OCI-LY7 (cell line): ENCODE data around the gene APCDD1. TPM values are rescaled to one million over a fixed set of nuclear protein-coding genes. Genes with fewer than 3 reads are reported as not detected.

ENCODE experiments used
- BruUV-seq: library from RNA; stranded (reverse); fragments of 400-500 nt; replicated peaks from 2 replicates; lab custom pipeline; 2021; lab: Mats Ljungman, UMichigan
- CTCF ChIA-PET: fragments of 300-600 bp; sonication (Branson Sonifier 250); formaldehyde crosslinking; loops from one replicate; lab custom pipeline; 2022; ENCODE audit warnings: antibody characterized with exemption; ENCODE audit not compliant: unreplicated experiment; lab: Charles Lee
- POLR2A ChIA-PET: fragments of 300-600 bp; sonication (Branson Sonifier 250); formaldehyde crosslinking; loops from one replicate; lab custom pipeline; 2022; ENCODE audit warnings: antibody characterized with exemption; lab: Charles Lee
- DNase-seq: peaks from one replicate; pipeline ENCODE4 v3.0.0-alpha.2; 2015; ENCODE audit warnings: low spot score
- H2AFZ ChIP-seq: fragments of 200-600 bp; sonication (generic), shearing (Covaris generic); 2 replicates; pipeline ENCODE4 v1.6.1; 2014; ENCODE audit warnings: mild to moderate bottlenecking, antibody characterized with exemption, low read length, moderate library complexity
- H3K27ac ChIP-seq: fragments of 200-600 bp; sonication (generic); 2 replicates; pipeline ENCODE4 v1.5.1; 2014; ENCODE audit warnings: mixed run types, low read depth, mild to moderate bottlenecking, moderate library complexity, low read length, inconsistent platforms; ENCODE audit not compliant: poor library complexity, severe bottlenecking
- H3K36me3 ChIP-seq: fragments of 200-600 bp; sonication (generic); 2 replicates; pipeline ENCODE4 v1.6.1; 2014; ENCODE audit warnings: mild to moderate bottlenecking, antibody characterized with exemption, low read length, moderate library complexity, mixed read lengths; ENCODE audit not compliant: insufficient read depth
- H3K4me1 ChIP-seq: fragments of 200-600 bp; sonication (generic); 2 replicates; pipeline ENCODE4 v1.5.1; 2014; ENCODE audit warnings: mild to moderate bottlenecking, low read length; ENCODE audit not compliant: insufficient read depth, poor library complexity, severe bottlenecking
- H3K4me2 ChIP-seq: fragments of 200-600 bp; sonication (generic); 2 replicates; pipeline ENCODE4 v1.6.1; 2014; ENCODE audit warnings: mild to moderate bottlenecking, low read length
- H3K4me3 ChIP-seq: fragments of 200-600 bp; sonication (generic); 2 replicates; pipeline ENCODE4 v1.5.1; 2014; ENCODE audit warnings: mild to moderate bottlenecking, low read depth, low read length; ENCODE audit not compliant: poor library complexity, severe bottlenecking
- H3K79me2 ChIP-seq: fragments of 200-600 bp; sonication (generic); 2 replicates; pipeline ENCODE4 v1.6.1; 2016; ENCODE audit warnings: low read depth, mild to moderate bottlenecking, low read length, moderate library complexity, mixed read lengths; ENCODE audit not compliant: insufficient read depth
- H3K9me2 ChIP-seq: fragments of 200-600 bp; sonication (generic); 2 replicates; pipeline ENCODE4 v1.6.1; 2016; ENCODE audit warnings: mild to moderate bottlenecking, low read length, mixed read lengths; ENCODE audit not compliant: insufficient read depth
- H3K9me3 ChIP-seq: fragments of 200-600 bp; sonication (generic); 2 replicates; pipeline ENCODE4 v1.6.1; 2014; ENCODE audit warnings: mild to moderate bottlenecking, mixed run types, low read length, mixed read lengths
- H4K20me1 ChIP-seq: fragments of 200-600 bp; sonication (generic); 2 replicates; pipeline ENCODE4 v1.6.1; 2014; ENCODE audit warnings: mild to moderate bottlenecking, antibody characterized with exemption, low read length, moderate library complexity, mixed read lengths; ENCODE audit not compliant: insufficient read depth
- EZH2phosphoT487 ChIP-seq: fragments of 200-600 bp; sonication (generic); IDR thresholded peaks from 2 replicates; pipeline ENCODE4 v1.6.1; 2018; ENCODE audit warnings: low read depth, borderline replicate concordance, mild to moderate bottlenecking, mixed run types, antibody characterized with exemption, low read length, moderate library complexity, mixed read lengths
- intact Hi-C: fragments of 100-400 bp; cut with micrococcal nuclease; formaldehyde crosslinking; loops from one replicate; pipeline ENCODE4 v1.10.0; 2022; ENCODE audit not compliant: unreplicated experiment
- total RNA-seq, 2 experiments: library from RNA; depleted of rRNA in 1 of 2; stranded (reverse); fragments of >200 nt in 1 of 2; shearing (Covaris generic) in 1 of 2; gene quantifications; 2 replicates each; pipeline ENCODE4 v1.2.3, GENCODE V29; 2014 to 2022
- TF ChIP-seq, protein P1 (sequence below): fragments of 200-600 bp; sonication (generic); conservative IDR thresholded peaks from 2 replicates; pipeline ENCODE4 v1.5.1; 2014; ENCODE audit warnings: mild to moderate bottlenecking, antibody characterized with exemption, low read length, moderate library complexity, mixed read lengths

Gene APCDD1
- total RNA-seq, 2 experiments from 2014 or later: not detected

DNA sequence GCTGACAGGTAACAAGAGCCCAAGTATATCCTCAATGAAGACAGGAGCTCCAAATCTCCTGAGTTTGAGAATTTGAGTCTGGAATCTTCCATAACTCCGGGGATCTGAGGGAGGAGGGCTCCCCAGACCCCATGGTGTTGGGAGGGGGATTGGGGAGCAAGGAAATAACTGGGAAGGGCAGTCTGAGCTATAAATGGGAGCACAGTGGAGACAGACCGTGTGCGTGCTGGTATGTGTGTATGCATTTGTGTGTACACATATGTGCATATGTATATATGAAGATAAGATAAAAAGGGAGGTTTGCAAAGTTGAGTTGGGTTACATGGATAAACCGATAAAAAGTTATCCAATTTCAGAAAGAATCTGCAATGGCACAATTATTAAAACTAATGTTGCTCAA lies 2.3 kb downstream of the APCDD1 start:
- TF ChIP-seq, protein P1, sequence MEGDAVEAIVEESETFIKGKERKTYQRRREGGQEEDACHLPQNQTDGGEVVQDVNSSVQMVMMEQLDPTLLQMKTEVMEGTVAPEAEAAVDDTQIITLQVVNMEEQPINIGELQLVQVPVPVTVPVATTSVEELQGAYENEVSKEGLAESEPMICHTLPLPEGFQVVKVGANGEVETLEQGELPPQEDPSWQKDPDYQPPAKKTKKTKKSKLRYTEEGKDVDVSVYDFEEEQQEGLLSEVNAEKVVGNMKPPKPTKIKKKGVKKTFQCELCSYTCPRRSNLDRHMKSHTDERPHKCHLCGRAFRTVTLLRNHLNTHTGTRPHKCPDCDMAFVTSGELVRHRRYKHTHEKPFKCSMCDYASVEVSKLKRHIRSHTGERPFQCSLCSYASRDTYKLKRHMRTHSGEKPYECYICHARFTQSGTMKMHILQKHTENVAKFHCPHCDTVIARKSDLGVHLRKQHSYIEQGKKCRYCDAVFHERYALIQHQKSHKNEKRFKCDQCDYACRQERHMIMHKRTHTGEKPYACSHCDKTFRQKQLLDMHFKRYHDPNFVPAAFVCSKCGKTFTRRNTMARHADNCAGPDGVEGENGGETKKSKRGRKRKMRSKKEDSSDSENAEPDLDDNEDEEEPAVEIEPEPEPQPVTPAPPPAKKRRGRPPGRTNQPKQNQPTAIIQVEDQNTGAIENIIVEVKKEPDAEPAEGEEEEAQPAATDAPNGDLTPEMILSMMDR: no peak
- TF ChIP-seq EZH2phosphoT487: no peak
- DNase-seq: no peak
- Histone ChIP-seq H3K79me2 (no peaks in the 10 kb centered on the region), H3K9me3 (no peaks in the 10 kb centered on the region), H4K20me1 (no peaks in the 10 kb centered on the region), H3K4me3 (no peak overlapping the region), H3K36me3 (no peaks in the 10 kb centered on the region), H3K9me2 (no peaks in the 10 kb centered on the region), H3K4me2 (no peak overlapping the region), H3K27ac (no peak overlapping the region), H3K4me1 (no peaks in the 10 kb centered on the region), H2AFZ (no peak overlapping the region)
- POLR2A ChIA-PET: no interaction called here
- intact Hi-C loops: no loop called here
- CTCF ChIA-PET: no interaction called here
- BruUV-seq: no TSS peak

GRCh38 chr18:10457128-10457527 lies 2.7 kb downstream of the APCDD1 start:
- TF ChIP-seq, protein P1: no peak
- TF ChIP-seq EZH2phosphoT487: no peak
- intact Hi-C loops: no loop called here
- H3K9me3 ChIP-seq: no peaks in the 10 kb centered on the region
- DNase-seq: no peak
- ChIA-PET POLR2A (no interaction called here), CTCF (no interaction called here)
- H4K20me1 ChIP-seq: no peaks in the 10 kb centered on the region
- no peak overlapping the region for H2AFZ ChIP-seq
- H3K79me2 ChIP-seq: no peaks in the 10 kb centered on the region
- H3K36me3 ChIP-seq: no peaks in the 10 kb centered on the region
- no peak overlapping the region for H3K27ac ChIP-seq
- no peaks in the 10 kb centered on the region for H3K9me2 ChIP-seq
- BruUV-seq: no TSS peak
- no peak overlapping the region for H3K4me2 ChIP-seq
- no peak overlapping the region for H3K4me3 ChIP-seq
- no peaks in the 10 kb centered on the region for H3K4me1 ChIP-seq

DNA sequence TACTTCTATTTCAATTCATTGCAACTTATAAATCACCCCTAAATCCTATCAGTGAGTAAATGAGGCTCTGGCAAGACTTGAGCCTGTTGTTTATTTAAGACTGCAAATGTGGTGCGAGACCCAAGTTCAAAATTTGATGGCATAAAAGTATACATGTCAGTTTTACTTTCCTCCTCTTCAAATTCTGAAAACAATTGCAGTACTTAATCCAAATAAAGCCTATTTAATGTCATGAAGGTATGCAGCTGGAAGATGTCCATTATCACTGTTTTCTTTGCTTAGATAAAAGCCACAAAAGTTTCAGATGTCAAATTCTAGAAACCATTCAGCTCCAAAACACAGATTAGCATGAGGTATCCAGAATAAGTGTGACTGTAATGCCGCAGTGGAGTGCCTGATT lies 3.3 kb downstream of the APCDD1 start:
- Histone ChIP-seq H3K27ac (no peak overlapping the region), H3K79me2 (no peaks in the 10 kb centered on the region), H3K4me2 (no peak overlapping the region), H4K20me1 (no peaks in the 10 kb centered on the region), H3K9me3 (no peaks in the 10 kb centered on the region), H3K36me3 (no peaks in the 10 kb centered on the region), H3K4me1 (no peaks in the 10 kb centered on the region), H3K4me3 (no peak overlapping the region), H3K9me2 (no peaks in the 10 kb centered on the region), H2AFZ (no peak overlapping the region)
- ChIA-PET POLR2A (no interaction called here), CTCF (no interaction called here)
- intact Hi-C loops: no loop called here
- no TSS peak for BruUV-seq
- TF ChIP-seq, protein P1: no peak
- no peak for TF ChIP-seq EZH2phosphoT487
- no peak for DNase-seq
